GM21786 (cell line): ENCODE results near the gene AFAP1L2.

Experiments
- ATAC-seq: cut with Tn5 transposase; IDR thresholded peaks from one replicate; pipeline ENCODE4 v1.9.1; 2021; ENCODE audit not compliant: unreplicated experiment

AFAP1L2 gene

GRCh38 chr10:114391599-114391998 lies 12.7 kb downstream of the AFAP1L2 start:
- no peak for ATAC-seq

GRCh38 chr10:114389426-114389825 lies 14.9 kb downstream of the AFAP1L2 start:
- ATAC-seq: no peak

GRCh38 chr10:114388275-114388674 lies 16.0 kb downstream of the AFAP1L2 start:
- ATAC-seq: no peak

GRCh38 chr10:114387784-114388183 lies 16.5 kb downstream of the AFAP1L2 start:
- no peak for ATAC-seq

- no peak for ATAC-seq
Measured at GRCh38 chr10:114386452-114386851, 17.9 kb downstream of the AFAP1L2 start.

- ATAC-seq: no peak
Measured at GRCh38 chr10:114385557-114385956, 18.7 kb downstream of the AFAP1L2 start.

GRCh38 chr10:114384601-114385000 lies 19.7 kb downstream of the AFAP1L2 start:
- ATAC-seq: no peak

GRCh38 chr10:114384181-114384580 lies 20.1 kb downstream of the AFAP1L2 start:
- ATAC-seq: no peak

GRCh38 chr10:114380797-114381196 lies 23.5 kb downstream of the AFAP1L2 start:
- no peak for ATAC-seq

GRCh38 chr10:114380060-114380459 lies 24.2 kb downstream of the AFAP1L2 start:
- no peak for ATAC-seq

GRCh38 chr10:114379631-114380041 lies 24.7 kb downstream of the AFAP1L2 start:
- ATAC-seq: no peak

GRCh38 chr10:114376523-114376922 lies 27.8 kb downstream of the AFAP1L2 start:
- ATAC-seq: no peak

- no peak for ATAC-seq
Measured at GRCh38 chr10:114375047-114375446, 29.3 kb downstream of the AFAP1L2 start.

GRCh38 chr10:114374053-114374791 lies 30.1 kb downstream of the AFAP1L2 start:
- no peak for ATAC-seq

GRCh38 chr10:114373631-114374030 lies 30.7 kb downstream of the AFAP1L2 start:
- ATAC-seq: no peak

- no peak for ATAC-seq
Measured at GRCh38 chr10:114372995-114373394, 31.3 kb downstream of the AFAP1L2 start.

- ATAC-seq: no peak
Measured at GRCh38 chr10:114372179-114372578, 32.1 kb downstream of the AFAP1L2 start.

GRCh38 chr10:114370966-114371365 lies 33.3 kb downstream of the AFAP1L2 start:
- no peak for ATAC-seq

- ATAC-seq: no peak
Measured at GRCh38 chr10:114370199-114370598, 34.1 kb downstream of the AFAP1L2 start.

- no peak for ATAC-seq
Measured at GRCh38 chr10:114368057-114368391, 36.3 kb downstream of the AFAP1L2 start.

- ATAC-seq: peak; percentile 47
Measured at GRCh38 chr10:114367351-114368056, 36.8 kb downstream of the AFAP1L2 start.

GRCh38 chr10:114364726-114365125 lies 39.6 kb downstream of the AFAP1L2 start:
- no peak for ATAC-seq
